ENCODE data around the gene ADAM19. TPM values are rescaled to one million over a fixed set of nuclear protein-coding genes. Genes with fewer than 3 reads are reported as not detected.

Gene ADAM19
- total RNA-seq, 6 experiments from 2014 or later: 75.4 to 152 (median 83.2) TPM

- Mint-ChIP-seq H3K27me3 (ENCODE audit: insufficient read depth) (no peaks in the 10 kb centered on the region; the same call in 1 of the 2 replicates), H3K36me3 (ENCODE audit: low read depth) (0 out of 2 replicates have a peak, but pooled peaks cover 4% of the 10 kb centered on the region), H3K4me3 (peak overlapping the region; percentile 73), H3K9me3 (no peaks in the 10 kb centered on the region; the same call in 1 of the 2 replicates), H3K4me1 (ENCODE audit: low read depth) (peaks cover 66% of the 10 kb centered on the region), H3K27ac (peak overlapping the region; percentile 99)
- peak; percentile 85 for DNase-seq
- no peak for TF ChIP-seq CTCF (IDR thresholded peaks at IDR 0.05)
Measured at GRCh38 chr5:157607371-157608161, 32.0 kb upstream of the ADAM19 start.

- Mint-ChIP-seq H3K27me3 (ENCODE audit: insufficient read depth) (no peaks in the 10 kb centered on the region; the same call in 1 of the 2 replicates), H3K9me3 (no peaks in the 10 kb centered on the region; the same call in 1 of the 2 replicates), H3K4me1 (ENCODE audit: low read depth) (peaks cover 76% of the 10 kb centered on the region), H3K36me3 (ENCODE audit: low read depth) (0 out of 2 replicates have a peak, but pooled peaks cover 4% of the 10 kb centered on the region), H3K4me3 (0 out of 2 replicates have a peak overlapping the region, but pooled peaks have one; percentile 16), H3K27ac (peak overlapping the region; percentile 99)
- TF ChIP-seq CTCF (IDR thresholded peaks at IDR 0.05): no peak
- no peak for DNase-seq
Measured at GRCh38 chr5:157606046-157606445, 30.5 kb upstream of the ADAM19 start.

GRCh38 chr5:157603333-157604190 lies 28.0 kb upstream of the ADAM19 start:
- peak overlapping the region; percentile 92 for H3K27ac Mint-ChIP-seq
- H3K36me3 Mint-ChIP-seq (ENCODE audit: low read depth): 0 out of 2 replicates have a peak, but pooled peaks cover 4% of the 10 kb centered on the region
- no peaks in the 10 kb centered on the region; the same call in 1 of the 2 replicates for H3K27me3 Mint-ChIP-seq (ENCODE audit: insufficient read depth)
- peak overlapping the region; percentile 70 for H3K4me3 Mint-ChIP-seq
- no peaks in the 10 kb centered on the region; the same call in 1 of the 2 replicates for H3K9me3 Mint-ChIP-seq
- peaks cover 74% of the 10 kb centered on the region for H3K4me1 Mint-ChIP-seq (ENCODE audit: low read depth)
- TF ChIP-seq CTCF (IDR thresholded peaks at IDR 0.05): no peak
- peak; percentile 91 for DNase-seq

- peak; percentile 35 for DNase-seq
Measured at GRCh38 chr5:157602505-157602904, 26.9 kb upstream of the ADAM19 start.

More at GRCh38 chr5:157602505-157602904, 26.9 kb upstream of the ADAM19 start:
- H3K36me3 Mint-ChIP-seq (ENCODE audit: low read depth): no peaks in the 10 kb centered on the region
- no peak for TF ChIP-seq CTCF (IDR thresholded peaks at IDR 0.05)
- peaks cover 69% of the 10 kb centered on the region for H3K4me1 Mint-ChIP-seq (ENCODE audit: low read depth)
- H3K9me3 Mint-ChIP-seq: no peaks in the 10 kb centered on the region
- no peaks in the 10 kb centered on the region; the same call in 1 of the 2 replicates for H3K27me3 Mint-ChIP-seq (ENCODE audit: insufficient read depth)
- H3K4me3 Mint-ChIP-seq: peak overlapping the region; percentile 21
- H3K27ac Mint-ChIP-seq: peak overlapping the region; percentile 92

Data from HFFc6 (cell line).